SJCRH30 (cell line): ENCODE measurements around the gene PIK3CA. TPM values are rescaled to one million over a fixed set of nuclear protein-coding genes. Genes with fewer than 3 reads are reported as not detected.
A peak's percentile ranks its signal among the peaks of the same experiment; 100 is the strongest.

ENCODE experiments used
- DNase-seq, 2 experiments: peaks; one replicate each; pipeline ENCODE4 v3.0.0-alpha.2; 2015 to 2020
- H3K27ac ChIP-seq: fragments of 250-450 bp; sonication (Bioruptor Pico); 2 replicates; pipeline ENCODE4 v1.5.1; 2020; ENCODE audit warnings: mild to moderate bottlenecking, moderate library complexity
- H3K27me3 ChIP-seq: fragments of 250-450 bp; sonication (Bioruptor Pico); 2 replicates; pipeline ENCODE4 v1.5.1; 2020; ENCODE audit warnings: mild to moderate bottlenecking, moderate library complexity
- H3K36me3 ChIP-seq: fragments of 250-450 bp; sonication (Bioruptor Pico); 2 replicates; pipeline ENCODE4 v1.5.1; 2020; ENCODE audit warnings: mild to moderate bottlenecking, moderate library complexity
- H3K4me1 ChIP-seq: fragments of 250-450 bp; sonication (Bioruptor Pico); 2 replicates; pipeline ENCODE4 v1.5.1; 2020; ENCODE audit warnings: mild to moderate bottlenecking, moderate library complexity
- H3K4me3 ChIP-seq: fragments of 250-450 bp; sonication (Bioruptor Pico); 2 replicates; pipeline ENCODE4 v1.5.1; 2020; ENCODE audit warnings: mild to moderate bottlenecking, moderate library complexity
- H3K9me3 ChIP-seq: fragments of 250-450 bp; sonication (Bioruptor Pico); replicated peaks from 2 replicates; pipeline ENCODE4 v1.5.1; 2020; ENCODE audit warnings: mild to moderate bottlenecking, moderate library complexity
- total RNA-seq: library from RNA; depleted of rRNA; stranded (reverse); fragments of >200 nt; shearing (Covaris generic); gene quantifications from 2 replicates; pipeline ENCODE4 v1.2.3, GENCODE V29; 2014

PIK3CA gene
- total RNA-seq, 1 experiment from 2014 or later, result 14.4 TPM

DNA sequence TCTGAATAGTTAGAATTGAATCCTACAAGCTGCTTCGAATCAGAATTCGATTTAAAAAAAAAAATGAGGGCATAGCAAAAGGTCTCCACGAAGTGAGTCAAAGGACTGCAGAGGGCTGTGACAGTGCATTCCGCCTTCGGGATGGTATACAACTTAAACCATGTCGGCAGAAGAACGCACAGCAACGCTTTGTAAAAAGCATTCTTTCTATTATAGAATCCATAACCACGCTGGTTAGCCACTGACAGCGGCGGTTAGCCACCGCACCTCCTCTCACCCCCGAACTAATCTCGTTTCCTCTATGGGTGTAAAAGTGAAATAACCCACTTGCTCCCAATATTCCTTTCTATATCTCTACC lies 664 bp upstream of the PIK3CA start:
- no peak for DNase-seq
- H3K27ac ChIP-seq, result peak overlapping the region; percentile 77
- peak overlapping the region; percentile 98 for H3K4me3 ChIP-seq
- no peaks in the 10 kb centered on the region for H3K9me3 ChIP-seq
- no peaks in the 10 kb centered on the region for H3K4me1 ChIP-seq
- H3K27me3 ChIP-seq, result no peaks in the 10 kb centered on the region
- no peaks in the 10 kb centered on the region for H3K36me3 ChIP-seq

GRCh38 chr3:179148616-179149405 lies 654 bp downstream of the PIK3CA start:
- no peaks in the 10 kb centered on the region for H3K27me3 ChIP-seq
- no peaks in the 10 kb centered on the region for H3K4me1 ChIP-seq
- no peaks in the 10 kb centered on the region for H3K36me3 ChIP-seq
- no peaks in the 10 kb centered on the region for H3K9me3 ChIP-seq
- H3K4me3 ChIP-seq, result peak overlapping the region; percentile 98
- peak overlapping the region; percentile 77 for H3K27ac ChIP-seq
- peak; percentile 43 to 61 for DNase-seq

DNA sequence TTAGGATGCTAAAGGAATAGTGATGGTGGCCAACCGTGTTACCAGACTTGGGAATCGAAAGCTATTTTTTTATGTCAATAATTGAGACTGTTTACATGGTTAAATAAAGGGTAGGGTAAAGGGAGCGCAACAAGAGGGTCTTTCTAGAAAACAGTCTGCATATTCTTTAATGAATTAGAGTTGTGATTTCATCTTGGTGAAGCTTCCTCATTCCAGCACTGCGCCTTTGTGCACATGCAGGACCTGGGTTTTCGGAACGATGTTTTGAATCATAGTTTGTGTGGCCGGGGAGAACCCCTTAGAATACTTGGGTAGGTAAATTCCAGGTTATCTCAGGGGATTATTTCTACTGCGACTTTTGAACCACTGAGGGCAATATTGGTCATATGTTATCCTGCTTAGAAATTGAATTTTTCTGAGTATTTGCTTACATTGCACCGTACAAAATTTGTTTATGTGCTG lies 1.3 kb downstream of the PIK3CA start:
- no peaks in the 10 kb centered on the region for H3K9me3 ChIP-seq
- DNase-seq, result peak in 1 of 2 experiments; percentile 34
- no peaks in the 10 kb centered on the region for H3K27me3 ChIP-seq
- peak overlapping the region; percentile 77; the same call in 1 of the 2 replicates for H3K27ac ChIP-seq
- peak overlapping the region; percentile 98 for H3K4me3 ChIP-seq
- no peaks in the 10 kb centered on the region for H3K4me1 ChIP-seq
- H3K36me3 ChIP-seq, result no peaks in the 10 kb centered on the region

DNA sequence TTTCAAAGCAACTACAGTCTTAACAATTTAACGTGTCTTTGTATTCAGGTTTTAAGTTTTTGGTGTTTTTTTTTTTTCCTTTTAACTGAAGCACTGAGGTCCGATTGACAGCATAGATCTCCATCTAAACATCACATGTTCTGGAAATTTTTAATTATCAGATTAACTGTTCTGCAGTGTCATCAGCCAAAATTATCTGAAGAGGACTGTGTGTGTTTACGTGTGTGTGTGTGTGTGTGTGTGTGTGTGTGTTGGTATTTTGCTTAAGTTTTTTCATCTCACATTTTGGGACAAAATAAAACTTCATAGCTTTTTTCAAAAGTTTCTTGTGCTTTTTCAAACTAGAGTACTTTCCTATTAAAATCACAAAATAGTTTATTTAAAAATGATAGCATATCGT lies 1.8 kb downstream of the PIK3CA start:
- no peak overlapping the region for H3K27ac ChIP-seq

GRCh38 chr3:179150610-179151009 lies 2.5 kb downstream of the PIK3CA start:
- Histone ChIP-seq H3K4me1 (no peaks in the 10 kb centered on the region), H3K27ac (no peak overlapping the region), H3K9me3 (no peaks in the 10 kb centered on the region), H3K27me3 (no peaks in the 10 kb centered on the region), H3K36me3 (no peaks in the 10 kb centered on the region), H3K4me3 (no peak overlapping the region)
- DNase-seq, result no peak

More for the DNA sequence above, 1.8 kb downstream of the PIK3CA start:
- H3K9me3 ChIP-seq, result no peaks in the 10 kb centered on the region
- DNase-seq, result no peak
- peak overlapping the region; percentile 98 for H3K4me3 ChIP-seq
- no peaks in the 10 kb centered on the region for H3K27me3 ChIP-seq
- no peaks in the 10 kb centered on the region for H3K36me3 ChIP-seq
- H3K4me1 ChIP-seq, result no peaks in the 10 kb centered on the region

- no peaks in the 10 kb centered on the region; the same call in 1 of the 2 replicates for H3K4me1 ChIP-seq
- H3K4me3 ChIP-seq, result no peak overlapping the region
- DNase-seq, result no peak
Measured at GRCh38 chr3:179151474-179151873, 3.3 kb downstream of the PIK3CA start.

GRCh38 chr3:179156170-179156569 lies 8.0 kb downstream of the PIK3CA start:
- no peaks in the 10 kb centered on the region for H3K27me3 ChIP-seq
- no peak overlapping the region for H3K4me3 ChIP-seq
- no peaks in the 10 kb centered on the region; the same call in 1 of the 2 replicates for H3K9me3 ChIP-seq
- H3K4me1 ChIP-seq, result no peaks in the 10 kb centered on the region; the same call in 1 of the 2 replicates
- no peak overlapping the region for H3K27ac ChIP-seq
- no peak for DNase-seq
- no peaks in the 10 kb centered on the region for H3K36me3 ChIP-seq

More at GRCh38 chr3:179151474-179151873, 3.3 kb downstream of the PIK3CA start:
- H3K27me3 ChIP-seq, result no peaks in the 10 kb centered on the region
- H3K9me3 ChIP-seq, result no peaks in the 10 kb centered on the region
- no peaks in the 10 kb centered on the region for H3K36me3 ChIP-seq
- no peak overlapping the region for H3K27ac ChIP-seq

- Histone ChIP-seq H3K4me3 (no peak overlapping the region), H3K27me3 (no peaks in the 10 kb centered on the region), H3K9me3 (no peaks in the 10 kb centered on the region; the same call in 1 of the 2 replicates), H3K27ac (no peak overlapping the region), H3K36me3 (no peaks in the 10 kb centered on the region), H3K4me1 (no peaks in the 10 kb centered on the region; the same call in 1 of the 2 replicates)
- no peak for DNase-seq
Measured at GRCh38 chr3:179156775-179157174, 8.6 kb downstream of the PIK3CA start.

DNA sequence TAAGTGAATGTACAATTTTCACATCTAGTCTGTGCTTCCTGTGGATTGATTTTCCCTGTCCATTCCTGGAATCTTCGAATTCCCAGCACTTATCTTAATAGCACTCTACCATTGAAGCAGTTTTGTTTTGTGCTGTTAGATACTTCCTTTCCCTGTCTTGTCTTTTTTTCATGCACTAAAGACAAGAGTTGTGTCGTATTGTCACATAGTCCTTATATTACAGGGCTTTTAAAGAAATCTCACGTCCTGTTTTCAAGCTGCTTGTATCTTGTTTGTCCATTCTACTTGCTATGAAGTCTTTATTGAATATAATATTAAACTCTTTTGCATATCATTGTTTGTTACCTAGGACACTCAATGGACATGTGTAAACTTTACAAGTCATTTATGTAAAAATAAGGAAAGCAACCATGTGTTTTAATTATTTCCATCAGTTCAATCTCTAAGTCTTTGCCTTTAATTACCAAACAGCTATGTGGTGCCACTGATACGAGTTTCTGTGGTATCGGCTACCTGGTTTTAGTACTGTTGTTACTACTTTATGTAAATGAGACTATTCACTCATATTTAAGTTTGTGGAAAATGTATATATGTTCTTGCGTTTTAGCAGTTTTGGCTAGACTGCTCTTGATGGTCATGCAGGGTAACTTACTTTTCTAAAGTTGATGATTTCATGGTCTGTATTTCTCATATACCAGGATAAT lies 10.3 kb downstream of the PIK3CA start:
- no peak overlapping the region for H3K4me3 ChIP-seq
- no peaks in the 10 kb centered on the region; the same call in 1 of the 2 replicates for H3K9me3 ChIP-seq
- no peaks in the 10 kb centered on the region for H3K36me3 ChIP-seq
- no peaks in the 10 kb centered on the region; the same call in 1 of the 2 replicates for H3K4me1 ChIP-seq
- DNase-seq, result no peak
- H3K27me3 ChIP-seq, result no peaks in the 10 kb centered on the region
- no peak overlapping the region for H3K27ac ChIP-seq

DNA sequence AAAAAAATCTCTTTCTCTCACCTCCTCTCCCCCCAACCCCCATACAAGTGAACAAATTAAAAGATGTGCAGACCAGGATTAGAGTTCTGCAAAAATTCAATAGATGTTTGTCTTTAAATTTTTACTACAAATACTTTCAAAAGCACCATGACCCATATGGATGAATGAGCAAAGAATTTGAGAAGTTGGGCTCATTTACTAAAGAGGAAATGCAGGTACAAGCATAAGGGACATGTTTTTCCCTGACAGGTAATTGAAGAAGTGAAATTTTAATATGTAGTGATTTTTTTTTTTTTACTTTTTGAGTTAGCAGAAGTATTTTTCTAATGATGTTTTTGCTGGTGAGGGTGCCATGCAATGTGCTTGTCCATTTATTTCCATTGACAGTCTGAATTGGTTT lies 15.3 kb downstream of the PIK3CA start:
- Histone ChIP-seq H3K27me3 (no peaks in the 10 kb centered on the region), H3K9me3 (no peaks in the 10 kb centered on the region; the same call in 1 of the 2 replicates), H3K27ac (no peak overlapping the region), H3K36me3 (0 out of 2 replicates have a peak, but pooled peaks cover 2% of the 10 kb centered on the region), H3K4me1 (no peaks in the 10 kb centered on the region), H3K4me3 (no peak overlapping the region)
- DNase-seq, result no peak

DNA sequence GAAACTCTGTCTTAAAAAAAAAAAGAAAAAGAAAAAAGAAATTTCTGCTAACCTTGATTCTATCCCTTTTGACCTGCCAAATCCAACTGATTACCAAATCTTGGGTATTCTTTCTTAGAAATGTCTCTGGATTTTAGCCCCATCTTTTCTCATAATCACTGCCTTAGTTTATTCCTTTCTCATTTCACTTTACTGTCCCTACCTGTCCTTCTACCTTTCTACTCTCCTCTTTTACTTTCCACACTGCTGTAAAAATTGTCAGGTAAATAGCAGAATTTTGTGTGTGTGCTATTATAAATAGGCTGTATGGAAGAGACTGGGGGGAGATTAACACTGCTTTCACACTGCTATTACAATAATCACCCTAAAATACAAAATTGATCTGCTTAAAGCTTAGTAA lies 16.7 kb downstream of the PIK3CA start:
- no peak overlapping the region for H3K27ac ChIP-seq
- no peaks in the 10 kb centered on the region for H3K27me3 ChIP-seq
- 0 out of 2 replicates have a peak, but pooled peaks cover 2% of the 10 kb centered on the region for H3K36me3 ChIP-seq
- no peak for DNase-seq
- no peaks in the 10 kb centered on the region; the same call in 1 of the 2 replicates for H3K9me3 ChIP-seq
- no peak overlapping the region for H3K4me3 ChIP-seq
- no peaks in the 10 kb centered on the region for H3K4me1 ChIP-seq

DNA sequence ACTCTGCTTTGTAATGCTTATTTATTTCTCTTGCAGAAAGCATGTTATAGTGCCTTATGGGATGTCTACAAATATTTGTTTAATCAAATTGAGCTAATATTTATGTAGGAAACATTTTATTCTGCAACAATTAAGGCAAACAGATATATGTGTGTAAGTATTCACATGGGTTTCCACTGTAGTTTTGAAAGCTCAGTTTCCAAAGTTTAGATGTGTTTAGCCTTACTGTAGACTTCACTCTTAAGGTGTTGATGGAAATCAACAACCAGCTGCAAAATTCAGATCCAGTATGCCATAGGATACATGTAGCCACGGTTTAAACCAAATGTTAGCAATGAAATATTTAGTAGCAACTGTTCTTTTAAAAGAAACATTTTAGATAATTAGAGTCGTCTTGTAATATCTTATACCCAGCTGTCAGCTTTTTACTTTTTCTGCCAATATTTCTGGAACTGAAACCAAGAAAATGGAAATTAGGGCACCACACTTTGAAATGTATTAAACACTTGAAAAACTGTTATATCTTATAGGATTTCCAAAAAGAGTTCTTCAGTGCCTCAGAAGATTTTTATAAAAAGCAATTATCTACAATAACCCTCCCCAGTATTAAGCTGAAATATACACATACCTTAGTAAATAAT lies 18.5 kb downstream of the PIK3CA start:
- Histone ChIP-seq H3K9me3 (0 out of 2 replicates have a peak, but pooled peaks cover 2% of the 10 kb centered on the region), H3K4me1 (no peaks in the 10 kb centered on the region), H3K27ac (no peak overlapping the region; the same call in 1 of the 2 replicates), H3K4me3 (no peak overlapping the region), H3K27me3 (no peaks in the 10 kb centered on the region), H3K36me3 (0 out of 2 replicates have a peak, but pooled peaks cover 2% of the 10 kb centered on the region)
- no peak for DNase-seq

- H3K4me3 ChIP-seq, result no peak overlapping the region
- no peak for DNase-seq
- 0 out of 2 replicates have a peak, but pooled peaks cover 2% of the 10 kb centered on the region for H3K36me3 ChIP-seq
- no peaks in the 10 kb centered on the region for H3K27me3 ChIP-seq
- no peaks in the 10 kb centered on the region for H3K4me1 ChIP-seq
- no peak overlapping the region for H3K27ac ChIP-seq
- 0 out of 2 replicates have a peak, but pooled peaks cover 4% of the 10 kb centered on the region for H3K9me3 ChIP-seq
Measured at GRCh38 chr3:179168918-179169317, 20.8 kb downstream of the PIK3CA start.

GRCh38 chr3:179172546-179172945 lies 24.4 kb downstream of the PIK3CA start:
- Histone ChIP-seq H3K4me3 (no peak overlapping the region), H3K27me3 (no peaks in the 10 kb centered on the region), H3K4me1 (no peaks in the 10 kb centered on the region), H3K36me3 (0 out of 2 replicates have a peak, but pooled peaks cover 2% of the 10 kb centered on the region), H3K9me3 (0 out of 2 replicates have a peak, but pooled peaks cover 4% of the 10 kb centered on the region), H3K27ac (no peak overlapping the region)
- no peak for DNase-seq
